ENCODE measurements around the gene SMG7. TPM values are rescaled to one million over a fixed set of nuclear protein-coding genes. Genes with fewer than 3 reads are reported as not detected.

Gene SMG7
- total and polyA plus RNA-seq, 9 donors, result 21.8 to 65.3 (median 47.2) TPM

- Histone ChIP-seq H3K27ac (no peak within 1 kb of the TSS), H3K36me3 (no peaks in the 10 kb centered on the region), H3K9me3 (no peaks in the 10 kb centered on the region), H3K4me3 (no peak within 1 kb of the TSS), H3K4me1 (ENCODE audit: insufficient read depth) (no peaks in the 10 kb centered on the region), H3K27me3 (no peaks in the 10 kb centered on the region)
- no peak for DNase-seq
- intact Hi-C loops (cut with DNase I), result no loop called here
- TF ChIP-seq EP300 (IDR thresholded peaks at IDR 0.05) (no peak), POLR2A (IDR thresholded peaks at IDR 0.05) (no peak)
- TF ChIP-seq, protein P1, sequence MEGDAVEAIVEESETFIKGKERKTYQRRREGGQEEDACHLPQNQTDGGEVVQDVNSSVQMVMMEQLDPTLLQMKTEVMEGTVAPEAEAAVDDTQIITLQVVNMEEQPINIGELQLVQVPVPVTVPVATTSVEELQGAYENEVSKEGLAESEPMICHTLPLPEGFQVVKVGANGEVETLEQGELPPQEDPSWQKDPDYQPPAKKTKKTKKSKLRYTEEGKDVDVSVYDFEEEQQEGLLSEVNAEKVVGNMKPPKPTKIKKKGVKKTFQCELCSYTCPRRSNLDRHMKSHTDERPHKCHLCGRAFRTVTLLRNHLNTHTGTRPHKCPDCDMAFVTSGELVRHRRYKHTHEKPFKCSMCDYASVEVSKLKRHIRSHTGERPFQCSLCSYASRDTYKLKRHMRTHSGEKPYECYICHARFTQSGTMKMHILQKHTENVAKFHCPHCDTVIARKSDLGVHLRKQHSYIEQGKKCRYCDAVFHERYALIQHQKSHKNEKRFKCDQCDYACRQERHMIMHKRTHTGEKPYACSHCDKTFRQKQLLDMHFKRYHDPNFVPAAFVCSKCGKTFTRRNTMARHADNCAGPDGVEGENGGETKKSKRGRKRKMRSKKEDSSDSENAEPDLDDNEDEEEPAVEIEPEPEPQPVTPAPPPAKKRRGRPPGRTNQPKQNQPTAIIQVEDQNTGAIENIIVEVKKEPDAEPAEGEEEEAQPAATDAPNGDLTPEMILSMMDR (IDR thresholded peaks at IDR 0.05), result no peak
- WGBS, 3 donors, result 77 to 95% (median 92%) methylated on average over 6 of the region's 6 CpGs
Observed at GRCh38 chr1:183590244-183591191, 118.2 kb downstream of the SMG7 start, which contains the start of gene NCF2. Gene NCF2, minus strand, starts transcription at chr1:183590459. Its CDS starts 130 bp downstream, at chr1:183590329.

DNA sequence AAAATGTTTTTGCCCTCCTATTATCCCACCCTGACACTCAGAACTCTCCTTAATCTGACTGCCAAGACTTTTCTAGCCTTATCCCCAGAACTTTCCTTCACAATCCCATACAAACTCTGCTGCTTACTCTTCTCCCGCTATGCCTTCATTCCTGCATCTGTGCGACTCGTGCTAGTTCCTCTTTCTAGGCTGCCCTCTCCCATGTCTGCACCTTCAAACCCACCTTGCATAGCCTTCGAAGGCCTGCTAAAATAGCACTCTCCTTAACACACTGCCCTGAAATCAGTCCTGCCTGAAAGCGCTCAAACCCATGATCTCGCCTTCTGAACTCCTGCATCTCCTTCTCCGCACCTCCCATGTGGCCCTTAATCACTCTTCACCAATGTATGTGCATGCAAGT is 120.4 kb downstream of the SMG7 start:
- H3K27me3 ChIP-seq, result no peaks in the 10 kb centered on the region
- intact Hi-C loops (cut with DNase I), result no loop called here
- 93 to 96% (median 96%) methylated on average over 7 of the region's 7 CpGs for WGBS, 3 donors
- H3K27ac ChIP-seq, result no peak overlapping the region
- H3K9me3 ChIP-seq, result no peaks in the 10 kb centered on the region
- no peak for DNase-seq
- H3K4me1 ChIP-seq (ENCODE audit: insufficient read depth), result no peaks in the 10 kb centered on the region
- H3K4me3 ChIP-seq, result no peak overlapping the region
- TF ChIP-seq POLR2A (IDR thresholded peaks at IDR 0.05) (no peak), EP300 (IDR thresholded peaks at IDR 0.05) (no peak)
- TF ChIP-seq, protein P1 (IDR thresholded peaks at IDR 0.05), result no peak
- H3K36me3 ChIP-seq, result no peaks in the 10 kb centered on the region

DNA sequence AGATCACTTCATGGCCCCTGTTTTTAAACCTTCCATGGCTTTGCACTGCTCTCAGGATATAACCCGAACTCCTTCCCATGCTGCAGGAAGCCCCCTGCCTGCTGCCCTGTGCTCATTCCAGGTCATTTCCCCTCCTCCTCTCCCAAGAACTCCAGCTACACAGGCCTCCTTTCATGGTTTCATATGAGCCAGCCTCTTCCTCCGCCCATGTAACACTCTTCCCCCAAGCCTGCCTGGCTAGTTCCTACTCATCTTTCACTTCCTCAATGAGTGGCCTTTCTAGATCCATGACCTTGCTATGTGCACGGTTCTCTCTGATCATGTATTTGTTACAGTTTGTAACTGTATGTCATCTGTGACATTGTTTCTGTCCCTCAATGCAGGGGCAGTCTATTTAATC is 121.1 kb downstream of the SMG7 start:
- intact Hi-C loops (cut with DNase I), result no loop called here
- H3K27ac ChIP-seq, result no peak overlapping the region

GRCh38 chr1:183595537-183595936 is 123.2 kb downstream of the SMG7 start:
- 89 to 100% (median 94%) methylated on average over 2 of the region's 2 CpGs for WGBS, 3 donors
- H3K4me1 ChIP-seq (ENCODE audit: insufficient read depth), result peaks cover 2% of the 10 kb centered on the region
- TF ChIP-seq, protein P1 (IDR thresholded peaks at IDR 0.05), result no peak
- TF ChIP-seq POLR2A (IDR thresholded peaks at IDR 0.05) (no peak), EP300 (IDR thresholded peaks at IDR 0.05) (no peak)
- no peaks in the 10 kb centered on the region for H3K36me3 ChIP-seq
- intact Hi-C loops (cut with DNase I), result no loop called here
- H3K9me3 ChIP-seq, result no peaks in the 10 kb centered on the region
- H3K4me3 ChIP-seq, result no peak overlapping the region
- H3K27ac ChIP-seq, result no peak overlapping the region
- no peaks in the 10 kb centered on the region for H3K27me3 ChIP-seq
- no peak for DNase-seq

More for the DNA sequence above, 121.1 kb downstream of the SMG7 start:
- WGBS, 3 donors, result 72 to 80% (median 77%) methylated on average over 3 of the region's 3 CpGs
- H3K4me3 ChIP-seq, result no peak overlapping the region
- no peaks in the 10 kb centered on the region for H3K9me3 ChIP-seq
- TF ChIP-seq EP300 (IDR thresholded peaks at IDR 0.05) (no peak), POLR2A (IDR thresholded peaks at IDR 0.05) (no peak)
- TF ChIP-seq, protein P1 (IDR thresholded peaks at IDR 0.05), result no peak
- H3K27me3 ChIP-seq, result no peaks in the 10 kb centered on the region
- peaks cover 2% of the 10 kb centered on the region for H3K4me1 ChIP-seq (ENCODE audit: insufficient read depth)
- no peaks in the 10 kb centered on the region for H3K36me3 ChIP-seq
- DNase-seq, result no peak
